Liver (tissue), 9 donors: Measurements from ENCODE around the gene APPBP2. TPM values are rescaled to one million over a fixed set of nuclear protein-coding genes. Genes with fewer than 3 reads are reported as not detected.
A peak's percentile ranks its signal among the peaks of the same experiment; 100 is the strongest.

ENCODE experiments used
- DNase-seq: peaks from one replicate; pipeline ENCODE4 v3.0.0-alpha.2; 2017; ENCODE audit warnings: low spot score
- H3K27ac ChIP-seq, 2 donors: one replicate each; pipeline ENCODE4 v1.7.0; 2013; ENCODE audit warnings: inconsistent platforms in 2 of 2, low read length in 2 of 2, control low read depth in 1 of 2, low read depth in 1 of 2, mild to moderate bottlenecking in 1 of 2
- H3K27me3 ChIP-seq, 4 donors: one replicate each; pipeline versions ENCODE4 v1.6.1 to v1.7.0; 2013; ENCODE audit warnings: low read length in 3 of 4, inconsistent platforms in 1 of 4, mild to moderate bottlenecking in 1 of 4, moderate library complexity in 1 of 4; ENCODE audit not compliant: control insufficient read depth in 4 of 4, insufficient read depth in 4 of 4
- H3K36me3 ChIP-seq, 4 donors: one replicate each; pipeline versions ENCODE4 v1.6.1 to v1.7.0; 2013; ENCODE audit warnings: low read length in 3 of 4, mild to moderate bottlenecking in 3 of 4, low read depth in 1 of 4, moderate library complexity in 1 of 4; ENCODE audit not compliant: control insufficient read depth in 4 of 4, insufficient read depth in 3 of 4
- H3K4me1 ChIP-seq, 4 donors: one replicate each; pipeline versions ENCODE4 v1.6.1 to v1.7.0; 2013; ENCODE audit warnings: low read length in 3 of 4, mild to moderate bottlenecking in 3 of 4, moderate library complexity in 1 of 4; ENCODE audit not compliant: control insufficient read depth in 4 of 4, insufficient read depth in 4 of 4
- H3K4me3 ChIP-seq, 3 donors: one replicate each; pipeline versions ENCODE4 v1.6.1 to v1.7.0; 2013; ENCODE audit warnings: low read length in 3 of 3, control low read depth in 1 of 3, low read depth in 1 of 3, mild to moderate bottlenecking in 1 of 3
- H3K9ac ChIP-seq, 2 donors: one replicate each; pipeline ENCODE4 v1.7.0; 2013; ENCODE audit warnings: low read length in 2 of 2, mild to moderate bottlenecking in 2 of 2, moderate library complexity in 2 of 2, control low read depth in 1 of 2, low read depth in 1 of 2
- H3K9me3 ChIP-seq, 4 donors: one replicate each; pipeline versions ENCODE4 v1.6.1 to v1.7.0; 2013; ENCODE audit warnings: low read length in 3 of 4; ENCODE audit not compliant: control insufficient read depth in 4 of 4
- EGR1 ChIP-seq, 2 donors: IDR thresholded peaks; 2 replicates each; pipeline ENCODE4 v1.6.1; 2016 to 2018; ENCODE audit warnings: antibody characterized with exemption in 2 of 2, low read depth in 2 of 2
- FOXA1 ChIP-seq: IDR thresholded peaks from 2 replicates; pipeline ENCODE4 v1.6.1; 2016; ENCODE audit warnings: antibody characterized with exemption
- FOXA2 ChIP-seq: IDR thresholded peaks from 2 replicates; pipeline ENCODE4 v1.6.1; 2016; ENCODE audit warnings: antibody characterized with exemption
- GABPA ChIP-seq, 2 donors: IDR thresholded peaks in 1 of 2; conservative IDR thresholded peaks in 1 of 2; 2 replicates each; pipeline ENCODE4 v1.6.1; 2016; ENCODE audit warnings: antibody characterized with exemption in 2 of 2, mild to moderate bottlenecking in 1 of 2, moderate library complexity in 1 of 2
- HNF4A ChIP-seq, 2 donors: conservative IDR thresholded peaks; 2 replicates each; pipeline ENCODE4 v1.6.1; 2016; ENCODE audit warnings: antibody characterized with exemption in 2 of 2, mild to moderate bottlenecking in 2 of 2
- HNF4G ChIP-seq: IDR thresholded peaks from 2 replicates; pipeline ENCODE4 v1.6.1; 2016; ENCODE audit warnings: antibody characterized with exemption
- JUND ChIP-seq, 2 donors: IDR thresholded peaks; 2 replicates each; pipeline ENCODE4 v1.6.1; 2016; ENCODE audit warnings: antibody characterized with exemption in 2 of 2
- NR2F2 ChIP-seq: IDR thresholded peaks from 2 replicates; pipeline ENCODE4 v1.6.1; 2016; ENCODE audit warnings: antibody characterized with exemption
- RAD21 ChIP-seq, 2 donors: IDR thresholded peaks; 2 replicates each; pipeline ENCODE4 v1.6.1; 2016; ENCODE audit warnings: antibody characterized with exemption in 2 of 2, mild to moderate bottlenecking in 2 of 2
- REST ChIP-seq: IDR thresholded peaks from 2 replicates; pipeline ENCODE4 v1.6.1; 2016; ENCODE audit warnings: antibody characterized with exemption, mild to moderate bottlenecking
- RXRA ChIP-seq, 2 donors: IDR thresholded peaks; 2 replicates each; pipeline ENCODE4 v1.6.1; 2017 to 2018; ENCODE audit warnings: antibody characterized with exemption in 2 of 2, mild to moderate bottlenecking in 1 of 2
- SP1 ChIP-seq: IDR thresholded peaks from 2 replicates; pipeline ENCODE4 v1.6.1; 2018; ENCODE audit warnings: antibody characterized with exemption, mild to moderate bottlenecking
- TAF1 ChIP-seq: conservative IDR thresholded peaks from 2 replicates; pipeline ENCODE4 v1.6.1; 2016; ENCODE audit warnings: antibody characterized with exemption, mild to moderate bottlenecking
- YY1 ChIP-seq: IDR thresholded peaks from 2 replicates; pipeline ENCODE4 v1.6.1; 2016; ENCODE audit warnings: antibody characterized with exemption, mild to moderate bottlenecking
- ZBTB33 ChIP-seq: IDR thresholded peaks from 2 replicates; pipeline ENCODE4 v1.6.1; 2016; ENCODE audit warnings: antibody characterized with exemption
- WGBS: extraction: QIAGEN DNeasy Blood & Tissue Kit; methylation state at CpG from one replicate; pipeline ENCODE4 v1.1.7; 2013; 5-methylcytosine and 5-hydroxymethylcytosine counted together
- polyA plus RNA-seq, 2 donors: library from polyadenylated mRNA; stranded (reverse) in 1 of 2; unstranded in 1 of 2; fragments of 200-250 nt in 1 of 2; fragments of >200 nt in 1 of 2; fragmentation: Nextera tagmentation in 1 of 2; extraction: Ambion mirVana in 1 of 2; gene quantifications; one replicate each; pipeline versions ENCODE4 v1.2.1 to v1.2.3, GENCODE V29; 2013 to 2015
- total RNA-seq, 2 donors: library from RNA; depleted of rRNA; stranded (reverse); fragments of >200 nt; gene quantifications; one replicate each; pipeline ENCODE4 v1.2.3, GENCODE V29; 2014
- TF ChIP-seq, protein P1 (sequence below): IDR thresholded peaks from 2 replicates; pipeline ENCODE4 v1.6.1; 2016; ENCODE audit warnings: antibody characterized with exemption
- TF ChIP-seq, protein P2 (sequence below): fragments of 150-350 bp; IDR thresholded peaks from 2 replicates; pipeline ENCODE4 v1.5.1; 2017; ENCODE audit warnings: improper control_type of control experiment, low read depth, low read length; ENCODE audit not compliant: missing input control
- TF ChIP-seq, protein P3 (sequence below): IDR thresholded peaks from 2 replicates; pipeline ENCODE4 v1.6.1; 2016; ENCODE audit warnings: antibody characterized with exemption
- donor health status: healthy.
- donor health status: healthy.
- donor health status: healthy.
- donor health status: healthy.
- donor health status: healthy.

APPBP2 gene
- total and polyA plus RNA-seq, 4 donors: 4.6 to 17.3 (median 9.2) TPM

DNA sequence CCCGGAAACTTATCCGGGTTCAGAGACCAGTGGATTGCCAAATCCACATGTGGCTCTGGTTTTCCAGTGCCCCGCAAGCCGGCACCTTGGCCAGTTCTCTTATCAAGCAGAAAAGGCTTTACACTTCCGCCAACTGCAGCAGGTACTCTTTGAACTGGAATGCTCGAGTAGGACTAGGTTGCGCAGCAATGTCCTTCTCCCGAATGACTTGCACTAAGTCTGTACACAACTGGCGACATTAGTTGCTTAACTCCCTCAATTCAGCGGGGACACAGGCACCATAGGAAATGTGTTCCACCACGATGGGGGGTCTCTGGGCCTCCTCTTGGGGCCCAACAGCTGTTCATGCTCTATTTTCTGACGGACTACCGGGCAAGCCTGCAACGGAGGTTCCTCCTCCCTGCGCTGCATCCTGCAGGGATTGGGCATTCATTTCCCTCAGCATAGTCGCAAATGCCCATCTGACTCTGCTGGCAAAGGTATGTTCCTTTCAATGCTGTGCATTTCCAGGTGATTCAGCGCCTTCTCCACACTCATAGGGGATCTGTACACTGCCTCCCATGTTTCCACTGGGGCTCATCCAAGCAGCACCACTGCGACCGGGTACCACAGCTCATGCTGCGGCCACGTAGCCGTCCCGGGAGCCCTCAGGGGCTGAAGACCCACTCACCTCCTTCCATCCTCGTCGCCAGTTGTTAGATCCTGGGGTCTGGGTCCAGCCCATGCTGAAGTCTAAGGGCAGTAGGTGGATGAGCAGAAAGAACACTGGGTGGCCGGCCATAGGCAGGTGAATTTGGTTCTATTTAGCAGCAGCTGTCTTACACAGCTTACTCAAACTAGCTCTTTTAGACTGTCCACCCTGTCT is 34.2 kb upstream of the APPBP2 start:
- WGBS: 67% methylated on average over 26 of the region's 26 CpGs
- no peak for DNase-seq
- no peaks in the 10 kb centered on the region for H3K36me3 ChIP-seq
- peaks cover 2 to 26% (median 20%) of the 10 kb centered on the region in 4 donors for H3K4me1 ChIP-seq
- no peak overlapping the region for H3K9ac ChIP-seq
- peak overlapping the region; percentile 48 to 73 for H3K27ac ChIP-seq
- H3K27me3 ChIP-seq: no peaks in the 10 kb centered on the region
- H3K9me3 ChIP-seq: peaks cover 0 to 2% (median 0%) of the 10 kb centered on the region in 4 donors
- peak overlapping the region; percentile 28 to 65 (median 41) for H3K4me3 ChIP-seq
- TF ChIP-seq FOXA1 (peak; percentile 39), NR2F2 (no peak), HNF4G (peak; percentile 20), RXRA (IDR thresholded peaks at IDR 0.05) (peak; percentile 32 to 79), TAF1 (no peak), FOXA2 (peak; percentile 11), JUND (IDR thresholded peaks at IDR 0.05) (peak in 1 of 2 donors; percentile 61), ZBTB33 (peak; percentile 73), SP1 (peak; percentile 57), EGR1 (IDR thresholded peaks at IDR 0.05; ENCODE audit: low read depth in 2 of 2) (peak in 1 of 2 donors; percentile 67), GABPA (IDR thresholded peaks at IDR 0.05 in 1 of 2, conservative IDR thresholded peaks at IDR 0.05 in 1 of 2) (peak in 1 of 2 donors; percentile 71), HNF4A (conservative IDR thresholded peaks at IDR 0.05) (peak; percentile 60 to 79), REST (peak; percentile 51), RAD21 (IDR thresholded peaks at IDR 0.05) (no peak), YY1 (peak; percentile 84)
- TF ChIP-seq, protein P1, sequence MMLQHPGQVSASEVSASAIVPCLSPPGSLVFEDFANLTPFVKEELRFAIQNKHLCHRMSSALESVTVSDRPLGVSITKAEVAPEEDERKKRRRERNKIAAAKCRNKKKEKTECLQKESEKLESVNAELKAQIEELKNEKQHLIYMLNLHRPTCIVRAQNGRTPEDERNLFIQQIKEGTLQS: no peak
- TF ChIP-seq, protein P2, sequence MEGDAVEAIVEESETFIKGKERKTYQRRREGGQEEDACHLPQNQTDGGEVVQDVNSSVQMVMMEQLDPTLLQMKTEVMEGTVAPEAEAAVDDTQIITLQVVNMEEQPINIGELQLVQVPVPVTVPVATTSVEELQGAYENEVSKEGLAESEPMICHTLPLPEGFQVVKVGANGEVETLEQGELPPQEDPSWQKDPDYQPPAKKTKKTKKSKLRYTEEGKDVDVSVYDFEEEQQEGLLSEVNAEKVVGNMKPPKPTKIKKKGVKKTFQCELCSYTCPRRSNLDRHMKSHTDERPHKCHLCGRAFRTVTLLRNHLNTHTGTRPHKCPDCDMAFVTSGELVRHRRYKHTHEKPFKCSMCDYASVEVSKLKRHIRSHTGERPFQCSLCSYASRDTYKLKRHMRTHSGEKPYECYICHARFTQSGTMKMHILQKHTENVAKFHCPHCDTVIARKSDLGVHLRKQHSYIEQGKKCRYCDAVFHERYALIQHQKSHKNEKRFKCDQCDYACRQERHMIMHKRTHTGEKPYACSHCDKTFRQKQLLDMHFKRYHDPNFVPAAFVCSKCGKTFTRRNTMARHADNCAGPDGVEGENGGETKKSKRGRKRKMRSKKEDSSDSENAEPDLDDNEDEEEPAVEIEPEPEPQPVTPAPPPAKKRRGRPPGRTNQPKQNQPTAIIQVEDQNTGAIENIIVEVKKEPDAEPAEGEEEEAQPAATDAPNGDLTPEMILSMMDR: no peak
- TF ChIP-seq, protein P3, sequence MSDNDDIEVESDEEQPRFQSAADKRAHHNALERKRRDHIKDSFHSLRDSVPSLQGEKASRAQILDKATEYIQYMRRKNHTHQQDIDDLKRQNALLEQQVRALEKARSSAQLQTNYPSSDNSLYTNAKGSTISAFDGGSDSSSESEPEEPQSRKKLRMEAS: peak; percentile 93
